ENCODE results near the gene SWAP70.
"Not testable (repeated sequence)": the region's sequence is repeated elsewhere in the genome, so short reads cannot be mapped to it uniquely, and the experiment has no call there.

SWAP70 gene

DNA sequence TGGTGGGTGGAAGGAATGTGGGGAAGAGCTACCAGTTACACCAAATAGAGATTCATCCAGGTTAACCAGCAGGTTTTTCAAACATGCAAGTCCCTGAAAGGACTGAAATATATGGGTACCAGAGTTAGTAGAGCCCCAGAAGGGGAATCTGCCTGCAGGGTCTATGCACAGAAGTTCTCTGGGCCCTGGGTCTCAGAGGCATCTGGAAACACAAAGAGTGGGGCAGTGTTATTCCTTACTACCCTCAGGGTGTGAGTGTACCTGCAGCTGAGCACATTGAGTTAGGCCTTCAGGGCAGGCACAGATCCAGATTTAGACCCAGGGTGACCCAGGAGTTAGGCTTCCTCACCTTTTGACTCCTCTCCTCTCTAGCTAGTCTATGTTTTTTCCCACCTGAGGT, 43.9 kb upstream of the SWAP70 start:
- H3K4me3 ChIP-seq (replicated peaks; ENCODE audit: low read depth, low read length), result no peak overlapping the region
- DNase-seq (ENCODE audit: extremely low read depth, low read depth), result no peak
- TF ChIP-seq, protein P1, sequence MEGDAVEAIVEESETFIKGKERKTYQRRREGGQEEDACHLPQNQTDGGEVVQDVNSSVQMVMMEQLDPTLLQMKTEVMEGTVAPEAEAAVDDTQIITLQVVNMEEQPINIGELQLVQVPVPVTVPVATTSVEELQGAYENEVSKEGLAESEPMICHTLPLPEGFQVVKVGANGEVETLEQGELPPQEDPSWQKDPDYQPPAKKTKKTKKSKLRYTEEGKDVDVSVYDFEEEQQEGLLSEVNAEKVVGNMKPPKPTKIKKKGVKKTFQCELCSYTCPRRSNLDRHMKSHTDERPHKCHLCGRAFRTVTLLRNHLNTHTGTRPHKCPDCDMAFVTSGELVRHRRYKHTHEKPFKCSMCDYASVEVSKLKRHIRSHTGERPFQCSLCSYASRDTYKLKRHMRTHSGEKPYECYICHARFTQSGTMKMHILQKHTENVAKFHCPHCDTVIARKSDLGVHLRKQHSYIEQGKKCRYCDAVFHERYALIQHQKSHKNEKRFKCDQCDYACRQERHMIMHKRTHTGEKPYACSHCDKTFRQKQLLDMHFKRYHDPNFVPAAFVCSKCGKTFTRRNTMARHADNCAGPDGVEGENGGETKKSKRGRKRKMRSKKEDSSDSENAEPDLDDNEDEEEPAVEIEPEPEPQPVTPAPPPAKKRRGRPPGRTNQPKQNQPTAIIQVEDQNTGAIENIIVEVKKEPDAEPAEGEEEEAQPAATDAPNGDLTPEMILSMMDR (IDR thresholded peaks at IDR 0.05; ENCODE audit: low read depth, low read length, missing control alignments), result no peak

DNA sequence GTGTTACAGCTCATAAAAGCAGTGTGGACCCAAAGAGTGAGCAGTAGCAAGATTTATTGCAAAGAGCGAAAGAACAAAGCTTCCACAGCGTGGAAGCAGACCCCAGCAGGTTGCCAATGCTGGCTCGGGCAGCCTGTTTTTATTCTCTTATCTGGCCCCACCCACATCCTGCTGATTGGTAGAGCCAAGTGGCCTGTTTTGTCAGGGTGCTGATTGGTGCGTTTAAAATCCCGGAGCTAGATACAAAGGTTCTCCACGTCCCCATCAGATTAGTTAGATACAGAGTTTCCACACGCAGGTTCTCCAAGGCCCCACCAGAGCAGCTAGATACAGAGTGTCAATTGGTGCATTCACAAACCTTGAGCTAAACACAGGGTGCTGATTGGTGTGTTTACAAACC, 41.5 kb upstream of the SWAP70 start:
- H3K4me3 ChIP-seq (replicated peaks; ENCODE audit: low read depth, low read length); DNase-seq (ENCODE audit: extremely low read depth, low read depth): not testable (repeated sequence)

DNA sequence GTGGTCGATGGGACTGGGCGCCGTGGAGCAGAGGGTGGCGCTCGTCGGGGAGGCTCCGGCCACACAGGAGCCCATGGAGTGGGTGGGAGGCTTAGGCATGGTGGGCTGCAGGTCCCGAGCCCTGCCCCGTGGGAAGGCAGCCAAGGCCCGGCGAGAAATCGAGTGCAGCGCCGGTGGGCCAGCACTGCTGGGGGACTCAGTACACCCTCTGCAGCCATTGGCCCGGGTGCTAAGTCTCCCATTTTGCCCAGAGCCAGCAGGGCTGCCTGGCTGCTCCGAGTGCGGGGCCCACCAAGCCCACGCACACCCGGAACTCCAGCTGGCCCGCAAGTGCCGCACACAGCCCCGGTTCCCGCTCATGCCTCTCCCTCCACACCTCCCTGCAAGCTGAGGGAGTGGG, 40.8 kb upstream of the SWAP70 start:
- not testable (repeated sequence) for H3K4me3 ChIP-seq (replicated peaks; ENCODE audit: low read depth, low read length); DNase-seq (ENCODE audit: extremely low read depth, low read depth)

DNA sequence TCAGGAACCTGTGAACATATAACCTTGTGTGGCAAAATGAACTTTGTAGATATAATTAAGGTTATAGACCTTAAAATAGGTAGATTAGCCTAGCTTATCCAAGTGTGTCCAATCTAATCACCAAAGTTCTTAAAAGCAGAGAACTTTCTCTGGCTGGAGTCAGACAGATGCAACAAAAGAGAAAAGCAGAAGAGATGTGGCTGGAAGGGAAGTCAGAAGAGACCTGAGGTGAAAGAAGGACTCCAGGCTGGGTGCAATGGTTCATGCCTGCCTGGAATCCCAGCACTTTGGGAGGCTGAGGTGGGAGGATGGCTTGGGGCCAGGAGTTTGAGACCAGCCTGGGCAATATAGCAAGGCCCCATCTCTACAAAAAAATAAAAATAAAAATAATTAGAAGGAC, 39.4 kb upstream of the SWAP70 start:
- TF ChIP-seq, protein P1 (IDR thresholded peaks at IDR 0.05; ENCODE audit: low read depth, low read length, missing control alignments), result no peak
- H3K4me3 ChIP-seq (replicated peaks; ENCODE audit: low read depth, low read length), result no peak overlapping the region
- no peak for DNase-seq (ENCODE audit: extremely low read depth, low read depth)

DNA sequence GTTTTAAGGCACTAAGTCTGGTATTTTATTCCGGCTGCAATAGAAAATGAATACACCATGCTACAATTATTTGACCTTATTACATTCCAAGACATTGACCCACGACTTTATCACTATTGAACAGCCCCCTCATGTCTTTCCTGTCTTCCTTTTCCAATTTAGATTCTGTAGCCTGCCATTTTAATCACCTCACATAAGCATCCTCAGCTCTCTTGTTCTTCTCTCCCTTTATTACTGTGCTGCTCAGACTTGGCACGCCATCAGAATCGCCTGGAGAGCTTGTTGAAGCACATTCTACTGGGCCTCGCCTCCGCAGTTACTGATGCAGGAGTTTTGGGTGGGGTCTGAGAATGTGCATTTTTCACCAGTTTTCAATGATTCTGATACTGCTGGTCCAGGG, 38.7 kb upstream of the SWAP70 start:
- no peak for DNase-seq (ENCODE audit: extremely low read depth, low read depth)
- no peak overlapping the region for H3K4me3 ChIP-seq (replicated peaks; ENCODE audit: low read depth, low read length)
- TF ChIP-seq, protein P1 (IDR thresholded peaks at IDR 0.05; ENCODE audit: low read depth, low read length, missing control alignments), result no peak

DNA sequence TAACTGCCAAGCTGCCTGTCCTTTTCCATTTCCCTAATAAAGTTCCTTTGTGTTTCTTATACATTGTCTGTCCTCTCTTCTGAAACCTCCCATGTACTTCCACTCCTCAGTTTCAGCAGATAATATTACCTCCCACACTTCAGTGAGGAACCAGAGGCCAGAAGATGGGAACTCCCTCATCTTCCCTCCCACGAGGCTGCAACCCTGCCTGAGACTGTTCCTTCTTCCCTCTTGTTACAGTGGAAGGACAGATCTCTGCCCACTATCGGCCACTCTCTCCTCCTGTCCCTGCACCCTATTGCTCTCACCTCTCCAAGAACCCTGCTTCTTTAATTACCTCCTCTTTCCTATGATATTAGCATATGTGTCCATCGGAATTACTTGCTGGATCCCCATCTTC, 38.1 kb upstream of the SWAP70 start:
- DNase-seq (ENCODE audit: extremely low read depth, low read depth), result no peak
- TF ChIP-seq, protein P1 (IDR thresholded peaks at IDR 0.05; ENCODE audit: low read depth, low read length, missing control alignments), result no peak
- H3K4me3 ChIP-seq (replicated peaks; ENCODE audit: low read depth, low read length), result no peak overlapping the region

DNA sequence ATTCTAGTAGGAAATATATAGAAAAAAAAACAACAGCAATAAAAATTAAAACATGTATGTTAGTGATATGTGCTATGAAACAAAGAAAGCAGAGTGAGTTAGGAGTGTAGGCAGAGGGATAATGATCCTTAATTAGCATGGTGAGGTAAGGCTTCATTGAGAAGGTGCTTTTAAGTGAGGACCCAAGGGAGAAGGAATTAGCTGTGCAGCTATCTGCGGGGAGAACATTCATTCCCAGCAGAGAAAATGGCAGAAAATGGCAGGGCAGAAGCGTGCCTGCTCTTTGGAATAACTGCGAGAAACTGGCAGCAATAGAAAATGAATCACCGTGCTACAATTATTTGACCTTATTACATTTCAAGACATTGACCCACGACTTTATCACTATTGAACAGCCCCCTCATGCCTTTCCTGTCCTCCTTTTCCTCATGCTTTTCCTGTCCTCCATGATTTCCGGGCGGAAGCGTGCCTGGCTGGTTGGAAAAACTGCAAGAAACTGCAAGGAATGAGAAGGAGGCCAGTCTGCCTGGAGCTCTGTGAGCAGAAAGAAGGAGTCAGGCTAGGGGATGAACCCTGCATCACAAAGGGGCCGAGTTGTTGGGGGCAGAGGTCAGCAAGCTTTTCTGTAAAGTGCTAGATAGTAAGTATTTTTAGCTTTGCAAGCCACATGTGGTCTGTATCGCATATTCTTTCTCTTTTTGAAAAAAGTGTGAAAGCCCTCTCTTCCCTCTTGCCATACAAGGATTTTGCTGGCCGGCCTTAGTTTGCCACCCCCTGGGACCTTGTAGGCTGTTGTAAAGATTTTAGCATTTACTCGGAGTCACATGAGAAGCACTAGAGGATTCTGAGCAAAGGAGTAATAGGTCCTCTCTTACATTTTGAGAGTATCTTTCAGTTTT, 37.1 kb upstream of the SWAP70 start:
- TF ChIP-seq, protein P1 (IDR thresholded peaks at IDR 0.05; ENCODE audit: low read depth, low read length, missing control alignments), result no peak
- no peak overlapping the region for H3K4me3 ChIP-seq (replicated peaks; ENCODE audit: low read depth, low read length)
- DNase-seq (ENCODE audit: extremely low read depth, low read depth), result no peak

DNA sequence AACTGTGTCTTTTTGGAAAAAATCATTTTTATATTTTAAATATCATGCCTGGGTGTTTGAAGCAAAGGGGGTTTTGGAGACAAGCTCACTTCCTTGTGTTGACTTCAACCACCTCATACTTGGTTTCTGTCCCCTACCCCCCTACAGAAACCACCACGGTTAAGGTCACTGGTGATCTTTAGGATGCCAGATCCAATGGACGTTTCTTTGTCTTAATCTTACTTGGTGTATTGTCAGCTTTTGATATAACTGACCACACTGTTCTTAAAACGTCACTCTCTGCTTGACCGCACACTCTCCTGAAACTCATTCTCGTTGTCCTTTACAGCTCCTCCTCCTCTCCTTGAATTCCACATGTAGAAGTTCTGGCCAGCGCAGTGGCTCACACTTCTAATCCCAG, 34.8 kb upstream of the SWAP70 start:
- DNase-seq (ENCODE audit: extremely low read depth, low read depth), result no peak
- TF ChIP-seq, protein P1 (IDR thresholded peaks at IDR 0.05; ENCODE audit: low read depth, low read length, missing control alignments), result no peak

More for the DNA sequence above, 34.8 kb upstream of the SWAP70 start:
- H3K4me3 ChIP-seq (replicated peaks; ENCODE audit: low read depth, low read length), result no peak overlapping the region
